Rectal smooth muscle tissue (tissue), 1 donor: ENCODE measurements around the gene SNRNP70.
"Not testable (repeated sequence)": the region's sequence is repeated elsewhere in the genome, so short reads cannot be mapped to it uniquely, and the experiment has no call there.

Source experiments
- H3K27ac ChIP-seq: one replicate; pipeline ENCODE4 v1.7.0; 2013; ENCODE audit warnings: low read depth, low read length, inconsistent platforms
- H3K27me3 ChIP-seq: one replicate; pipeline ENCODE4 v1.7.0; 2013; ENCODE audit warnings: low read length; ENCODE audit not compliant: control insufficient read depth, insufficient read depth
- H3K36me3 ChIP-seq: one replicate; pipeline ENCODE4 v1.7.0; 2013; ENCODE audit warnings: low read length; ENCODE audit not compliant: control insufficient read depth, insufficient read depth
- H3K4me1 ChIP-seq: one replicate; pipeline ENCODE4 v1.7.0; 2013; ENCODE audit warnings: low read length; ENCODE audit not compliant: control insufficient read depth, insufficient read depth
- H3K4me3 ChIP-seq: one replicate; pipeline ENCODE4 v1.7.0; 2013; ENCODE audit warnings: low read length
- H3K9ac ChIP-seq: one replicate; pipeline ENCODE4 v1.7.0; 2013; ENCODE audit warnings: low read length

SNRNP70 gene

DNA sequence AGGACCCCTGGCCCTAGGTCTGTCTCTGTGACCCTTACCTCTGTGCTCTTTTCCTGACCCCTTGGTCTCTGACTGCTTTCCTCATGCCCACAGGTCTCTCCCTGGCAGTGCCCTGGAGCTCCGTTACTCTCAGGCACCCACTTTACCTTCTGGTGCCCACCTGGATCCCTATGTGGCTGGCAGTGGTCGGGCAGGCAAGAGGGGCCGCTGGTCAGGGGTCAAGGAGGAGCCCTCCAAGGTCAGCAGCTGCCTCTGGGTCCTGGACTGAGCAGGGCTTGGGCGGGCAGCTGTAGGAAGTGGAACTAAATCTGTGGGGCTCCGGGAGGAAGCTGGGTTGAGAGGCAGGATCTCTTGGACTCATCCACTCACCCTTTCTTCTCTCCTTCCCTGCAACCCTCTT is 50.4 kb downstream of the SNRNP70 start:
- Histone ChIP-seq H3K4me1 (no peaks in the 10 kb centered on the region), H3K36me3 (no peaks in the 10 kb centered on the region), H3K4me3 (no peak overlapping the region), H3K27ac (no peak overlapping the region), H3K27me3 (peaks cover 2% of the 10 kb centered on the region), H3K9ac (no peak overlapping the region)

GRCh38 chr19:49136771-49137171 is 51.5 kb downstream of the SNRNP70 start:
- H3K27ac ChIP-seq = no peak overlapping the region
- peaks cover 2% of the 10 kb centered on the region for H3K27me3 ChIP-seq
- no peak overlapping the region for H3K9ac ChIP-seq
- no peak overlapping the region for H3K4me3 ChIP-seq
- no peaks in the 10 kb centered on the region for H3K4me1 ChIP-seq
- no peaks in the 10 kb centered on the region for H3K36me3 ChIP-seq

DNA sequence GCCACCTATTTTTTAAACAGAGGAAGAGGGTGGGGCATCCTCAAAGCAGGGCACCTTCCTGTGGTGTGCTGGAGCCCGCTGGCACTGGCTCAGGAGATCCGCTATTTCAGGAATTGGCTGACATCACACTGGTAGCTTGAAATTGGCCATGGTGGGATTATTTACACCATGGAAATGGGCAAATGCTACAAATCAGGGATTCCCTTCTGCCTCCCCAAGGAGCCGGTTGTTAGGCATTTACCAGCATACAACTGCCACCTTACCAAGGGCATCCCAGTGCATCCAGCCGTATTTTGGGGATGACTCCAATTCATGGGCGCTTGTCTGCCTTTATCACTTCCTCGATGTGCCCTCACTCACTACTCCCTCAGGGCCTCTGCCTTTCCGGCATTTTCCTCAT is 55.7 kb downstream of the SNRNP70 start:
- H3K36me3 ChIP-seq = no peaks in the 10 kb centered on the region
- H3K4me3 ChIP-seq = no peak overlapping the region
- no peaks in the 10 kb centered on the region for H3K4me1 ChIP-seq
- no peak overlapping the region for H3K27ac ChIP-seq
- no peak overlapping the region for H3K9ac ChIP-seq
- peaks cover 3% of the 10 kb centered on the region for H3K27me3 ChIP-seq

DNA sequence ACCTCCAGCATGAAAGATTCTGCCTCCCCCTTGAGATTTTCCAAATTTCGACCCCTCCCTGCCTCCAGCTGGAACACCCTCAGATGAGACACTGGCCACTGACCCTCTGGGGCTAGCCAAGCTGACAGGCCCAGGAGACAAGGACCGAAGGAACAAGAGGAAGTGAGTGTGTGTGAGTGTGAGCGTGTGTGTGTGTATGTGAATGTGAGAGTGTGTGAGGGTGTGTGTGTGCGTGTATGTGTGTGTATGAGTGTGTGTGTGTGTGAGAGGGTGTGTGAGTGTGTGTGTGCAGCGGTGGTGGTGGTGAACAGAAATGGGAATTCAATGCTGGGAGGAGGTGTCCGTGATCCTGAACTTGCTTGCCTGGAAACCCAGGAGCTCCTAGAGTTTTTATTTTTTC is 56.1 kb downstream of the SNRNP70 start:
- peaks cover 3% of the 10 kb centered on the region for H3K27me3 ChIP-seq
- H3K9ac ChIP-seq = no peak overlapping the region
- H3K4me1 ChIP-seq = no peaks in the 10 kb centered on the region
- no peak overlapping the region for H3K27ac ChIP-seq
- H3K36me3 ChIP-seq = no peaks in the 10 kb centered on the region
- H3K4me3 ChIP-seq = no peak overlapping the region

DNA sequence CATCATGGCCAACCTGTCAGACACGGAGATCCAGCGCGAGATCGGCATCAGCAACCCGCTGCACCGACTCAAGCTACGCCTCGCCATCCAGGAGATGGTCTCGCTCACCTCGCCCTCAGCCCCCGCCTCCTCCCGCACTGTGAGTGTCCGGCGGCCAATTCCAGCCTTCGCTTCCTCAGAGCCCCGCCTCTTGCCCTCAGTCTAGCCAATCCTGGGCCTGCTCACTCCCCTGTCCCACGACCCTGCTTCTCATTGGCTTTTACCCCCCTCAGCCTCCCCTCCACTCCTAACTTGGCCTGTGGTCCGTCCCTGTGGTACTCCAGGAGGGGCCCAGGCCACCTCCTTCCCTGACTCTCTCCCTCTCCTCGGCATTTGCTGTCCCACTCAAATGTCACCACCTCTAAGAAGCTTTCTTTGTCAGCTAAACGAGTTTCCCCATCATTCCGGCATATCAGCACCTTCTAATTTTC is 57.6 kb downstream of the SNRNP70 start:
- no peaks in the 10 kb centered on the region for H3K36me3 ChIP-seq
- H3K27ac ChIP-seq = no peak overlapping the region
- peaks cover 3% of the 10 kb centered on the region for H3K27me3 ChIP-seq
- peak overlapping the region; percentile 75 for H3K4me3 ChIP-seq
- H3K4me1 ChIP-seq = no peaks in the 10 kb centered on the region
- no peak overlapping the region for H3K9ac ChIP-seq

GRCh38 chr19:49145573-49146407 is 60.5 kb downstream of the SNRNP70 start:
- peak overlapping the region; percentile 34 for H3K4me3 ChIP-seq
- H3K27me3 ChIP-seq = peaks cover 3% of the 10 kb centered on the region
- no peak overlapping the region for H3K27ac ChIP-seq
- H3K4me1 ChIP-seq = peaks cover 7% of the 10 kb centered on the region
- H3K9ac ChIP-seq = no peak overlapping the region
- no peaks in the 10 kb centered on the region for H3K36me3 ChIP-seq

- H3K36me3 ChIP-seq, H3K9ac ChIP-seq, H3K27ac ChIP-seq, H3K27me3 ChIP-seq, H3K4me1 ChIP-seq, H3K4me3 ChIP-seq: not testable (repeated sequence)
Measured at GRCh38 chr19:49146408-49146770, 61.1 kb downstream of the SNRNP70 start.

DNA sequence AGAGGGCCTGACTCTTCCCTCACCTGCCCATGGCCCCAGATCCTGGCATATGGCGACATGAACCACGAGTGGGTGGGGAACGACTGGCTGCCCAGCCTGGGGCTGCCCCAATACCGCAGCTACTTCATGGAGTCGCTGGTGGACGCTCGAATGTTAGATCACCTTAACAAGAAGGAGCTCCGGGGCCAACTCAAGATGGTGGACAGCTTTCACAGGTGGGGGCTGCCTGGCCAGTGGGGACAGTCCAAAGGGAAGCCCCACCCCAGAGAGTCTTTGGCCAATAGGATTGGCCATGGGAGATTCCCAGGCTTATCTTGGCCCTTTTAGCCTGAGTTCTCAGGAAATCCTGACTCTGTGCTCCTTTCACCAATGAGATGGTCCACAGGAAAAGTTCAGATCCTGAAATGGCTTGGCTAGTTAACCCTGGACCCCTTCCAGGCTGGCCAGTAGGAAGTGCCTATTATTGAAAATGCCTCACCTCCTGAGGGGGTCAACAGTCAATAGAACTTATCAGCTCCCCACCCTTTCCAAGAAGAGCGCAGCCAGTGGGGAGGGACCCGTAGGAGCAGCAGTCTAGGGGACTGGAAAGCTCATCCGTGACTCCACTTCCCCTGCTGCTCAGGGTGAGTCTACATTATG is 62.9 kb downstream of the SNRNP70 start:
- peaks cover 3% of the 10 kb centered on the region for H3K27me3 ChIP-seq
- H3K4me3 ChIP-seq = peak overlapping the region; percentile 81
- peaks cover 7% of the 10 kb centered on the region for H3K4me1 ChIP-seq
- H3K27ac ChIP-seq = no peak overlapping the region
- H3K36me3 ChIP-seq = no peaks in the 10 kb centered on the region
- H3K9ac ChIP-seq = no peak overlapping the region

- Histone ChIP-seq H3K9ac (peak overlapping the region; percentile 76), H3K27me3 (peaks cover 3% of the 10 kb centered on the region), H3K4me1 (peaks cover 7% of the 10 kb centered on the region), H3K4me3 (peak overlapping the region; percentile 81), H3K27ac (peak overlapping the region; percentile 72), H3K36me3 (no peaks in the 10 kb centered on the region)
Measured at GRCh38 chr19:49148784-49149651, 63.8 kb downstream of the SNRNP70 start.

- H3K36me3 ChIP-seq = no peaks in the 10 kb centered on the region
- peaks cover 3% of the 10 kb centered on the region for H3K27me3 ChIP-seq
- H3K4me3 ChIP-seq = peak overlapping the region; percentile 81
- H3K9ac ChIP-seq = peak overlapping the region; percentile 76
- H3K4me1 ChIP-seq = peaks cover 7% of the 10 kb centered on the region
- H3K27ac ChIP-seq = peak overlapping the region; percentile 72
Measured at GRCh38 chr19:49149652-49150105, 64.4 kb downstream of the SNRNP70 start.

- peak overlapping the region; percentile 76 for H3K9ac ChIP-seq
- peak overlapping the region; percentile 72 for H3K27ac ChIP-seq
- H3K4me1 ChIP-seq = peaks cover 7% of the 10 kb centered on the region
- H3K36me3 ChIP-seq = no peaks in the 10 kb centered on the region
- H3K4me3 ChIP-seq = peak overlapping the region; percentile 81
- peaks cover 3% of the 10 kb centered on the region for H3K27me3 ChIP-seq
Measured at GRCh38 chr19:49150106-49150943, 65.1 kb downstream of the SNRNP70 start.
